Neural cell (in vitro differentiated cells): ENCODE measurements around the gene PEAK1.

Source experiments
- EP300 ChIP-seq: fragments of 450-650 bp; conservative IDR thresholded peaks from 2 replicates; pipeline ENCODE4 v1.6.1; 2014; ENCODE audit warnings: antibody characterized with exemption, mild to moderate bottlenecking, moderate library complexity; ENCODE audit not compliant: poor library complexity, severe bottlenecking
- EZH2 ChIP-seq: fragments of 200-600, 300-800 bp; shearing (Covaris generic), sonication (generic); IDR thresholded peaks from 2 replicates; pipeline ENCODE4 v1.6.1; 2014; ENCODE audit warnings: antibody characterized with exemption, low read length, borderline replicate concordance, mild to moderate bottlenecking; ENCODE audit not compliant: insufficient read depth, poor library complexity, severe bottlenecking
- MXI1 ChIP-seq: fragments of 450-650 bp; conservative IDR thresholded peaks from 2 replicates; pipeline ENCODE4 v1.6.1; 2014; ENCODE audit warnings: antibody characterized with exemption, mild to moderate bottlenecking; ENCODE audit not compliant: poor library complexity, severe bottlenecking
- POLR2AphosphoS5 ChIP-seq: IDR thresholded peaks from 2 replicates; pipeline ENCODE4 v1.6.1; 2012
- RAD21 ChIP-seq: fragments of 450-650 bp; conservative IDR thresholded peaks from 2 replicates; pipeline ENCODE4 v1.6.1; 2014; ENCODE audit warnings: antibody characterized with exemption, mild to moderate bottlenecking, moderate library complexity
- SMC3 ChIP-seq: fragments of 450-650 bp; conservative IDR thresholded peaks from 2 replicates; pipeline ENCODE4 v1.6.1; 2014; ENCODE audit warnings: antibody characterized with exemption, mild to moderate bottlenecking, moderate library complexity; ENCODE audit not compliant: poor library complexity
- TAF1 ChIP-seq: IDR thresholded peaks from 2 replicates; pipeline ENCODE4 v1.6.1; 2012; ENCODE audit warnings: low read depth
- TF ChIP-seq, protein P1 (sequence below): fragments of 450-650 bp; IDR thresholded peaks from 2 replicates; pipeline ENCODE4 v1.5.1; 2014; ENCODE audit warnings: antibody characterized with exemption, mild to moderate bottlenecking, moderate library complexity; ENCODE audit not compliant: poor library complexity, severe bottlenecking

DNA sequence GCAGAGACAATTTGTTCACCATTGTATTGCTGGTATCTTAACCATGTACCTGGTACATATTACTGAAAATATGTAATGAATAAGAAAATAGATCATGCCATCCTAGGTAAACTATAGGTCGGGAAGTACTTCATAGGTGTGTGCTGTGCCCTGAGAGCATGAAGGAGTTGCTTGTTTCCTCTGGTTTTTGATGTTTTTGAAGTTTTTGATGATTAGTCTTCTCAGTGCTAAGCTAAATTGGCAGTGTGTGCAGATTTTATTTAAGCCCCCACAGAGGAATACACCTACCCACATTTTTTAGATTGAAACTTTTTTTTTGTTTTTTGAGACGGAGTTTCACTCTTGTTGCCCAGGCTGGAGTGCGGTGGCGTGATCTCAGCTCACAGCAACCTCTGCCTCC, 17.4 kb upstream of the PEAK1 start:
- TF ChIP-seq SMC3 (no peak), RAD21 (no peak), MXI1 (no peak), EP300 (no peak), EZH2 (no peak), POLR2AphosphoS5 (no peak), TAF1 (no peak)
- TF ChIP-seq, protein P1, sequence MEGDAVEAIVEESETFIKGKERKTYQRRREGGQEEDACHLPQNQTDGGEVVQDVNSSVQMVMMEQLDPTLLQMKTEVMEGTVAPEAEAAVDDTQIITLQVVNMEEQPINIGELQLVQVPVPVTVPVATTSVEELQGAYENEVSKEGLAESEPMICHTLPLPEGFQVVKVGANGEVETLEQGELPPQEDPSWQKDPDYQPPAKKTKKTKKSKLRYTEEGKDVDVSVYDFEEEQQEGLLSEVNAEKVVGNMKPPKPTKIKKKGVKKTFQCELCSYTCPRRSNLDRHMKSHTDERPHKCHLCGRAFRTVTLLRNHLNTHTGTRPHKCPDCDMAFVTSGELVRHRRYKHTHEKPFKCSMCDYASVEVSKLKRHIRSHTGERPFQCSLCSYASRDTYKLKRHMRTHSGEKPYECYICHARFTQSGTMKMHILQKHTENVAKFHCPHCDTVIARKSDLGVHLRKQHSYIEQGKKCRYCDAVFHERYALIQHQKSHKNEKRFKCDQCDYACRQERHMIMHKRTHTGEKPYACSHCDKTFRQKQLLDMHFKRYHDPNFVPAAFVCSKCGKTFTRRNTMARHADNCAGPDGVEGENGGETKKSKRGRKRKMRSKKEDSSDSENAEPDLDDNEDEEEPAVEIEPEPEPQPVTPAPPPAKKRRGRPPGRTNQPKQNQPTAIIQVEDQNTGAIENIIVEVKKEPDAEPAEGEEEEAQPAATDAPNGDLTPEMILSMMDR: no peak
